Measurements from ENCODE around the gene TBCC.
A peak's percentile ranks its signal among the peaks of the same experiment; 100 is the strongest.

TBCC gene

DNA sequence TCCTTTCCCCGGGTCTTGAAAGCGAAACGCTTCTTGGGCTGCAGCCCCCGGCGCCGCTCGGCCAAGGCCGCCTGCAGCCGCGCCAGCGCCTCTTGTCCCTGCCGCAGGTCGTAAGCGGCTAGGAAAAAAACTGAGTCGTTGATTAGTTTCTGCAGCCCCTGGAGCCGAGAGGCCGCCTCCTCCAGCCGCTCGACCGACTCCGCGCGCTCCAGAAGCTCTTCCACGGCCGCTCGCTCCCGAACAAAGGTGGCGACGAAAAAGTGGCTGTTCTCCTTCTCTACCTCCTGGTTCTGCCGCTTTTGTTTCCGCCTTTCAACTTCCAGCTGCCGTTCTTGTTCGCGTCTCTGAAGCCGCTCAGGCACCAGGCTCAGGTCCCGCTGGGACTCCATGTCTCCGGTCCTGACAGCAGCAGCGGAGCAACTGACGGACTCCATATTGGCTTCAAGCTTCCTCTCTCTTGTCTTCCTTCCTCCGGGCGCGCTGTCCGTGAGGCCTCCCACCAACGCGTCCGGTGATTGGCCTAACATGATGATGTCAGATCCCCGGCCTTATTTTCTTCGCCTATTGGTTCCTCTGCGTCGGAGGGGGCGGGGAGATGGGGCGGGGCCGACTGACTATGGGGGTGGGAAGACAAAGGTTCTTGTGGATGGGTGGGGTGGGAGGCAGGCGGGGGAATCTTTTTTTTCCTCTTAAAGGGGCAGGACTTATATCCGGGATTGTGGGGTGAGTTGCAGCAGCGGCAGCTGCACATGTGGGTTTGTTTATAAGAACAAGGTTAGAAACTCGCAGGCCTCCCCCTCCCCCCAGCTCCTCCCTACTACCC, at the start of gene TBCC:
TBCC (minus strand) TSS at position 464 of the 823 bp plus-strand sequence; CDS start at position 434, 30 bp downstream.
- DNase-seq (ENCODE audit: low read depth in 3 of 3) = peak; percentile 72 to 87 (median 84)

DNA sequence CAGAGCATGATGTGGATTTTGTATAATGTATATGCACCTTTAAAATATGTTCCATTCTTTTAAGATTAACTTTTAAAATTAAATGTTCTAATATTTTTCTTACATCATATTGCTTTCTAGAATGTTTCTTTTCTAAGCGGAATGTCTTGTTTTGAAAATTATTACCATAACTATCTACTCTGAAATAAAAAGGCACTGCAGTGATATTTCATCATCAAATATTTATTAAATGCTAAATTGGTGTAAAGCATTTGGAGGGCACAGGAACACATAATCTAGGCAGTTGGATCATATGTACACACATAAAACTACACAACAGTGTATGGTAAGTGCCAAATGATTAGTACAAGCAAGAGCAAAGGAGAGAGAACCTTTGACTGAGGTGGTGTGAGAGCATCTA, 49.7 kb upstream of the TBCC start:
- no peak for DNase-seq (ENCODE audit: low read depth in 3 of 3)

DNA sequence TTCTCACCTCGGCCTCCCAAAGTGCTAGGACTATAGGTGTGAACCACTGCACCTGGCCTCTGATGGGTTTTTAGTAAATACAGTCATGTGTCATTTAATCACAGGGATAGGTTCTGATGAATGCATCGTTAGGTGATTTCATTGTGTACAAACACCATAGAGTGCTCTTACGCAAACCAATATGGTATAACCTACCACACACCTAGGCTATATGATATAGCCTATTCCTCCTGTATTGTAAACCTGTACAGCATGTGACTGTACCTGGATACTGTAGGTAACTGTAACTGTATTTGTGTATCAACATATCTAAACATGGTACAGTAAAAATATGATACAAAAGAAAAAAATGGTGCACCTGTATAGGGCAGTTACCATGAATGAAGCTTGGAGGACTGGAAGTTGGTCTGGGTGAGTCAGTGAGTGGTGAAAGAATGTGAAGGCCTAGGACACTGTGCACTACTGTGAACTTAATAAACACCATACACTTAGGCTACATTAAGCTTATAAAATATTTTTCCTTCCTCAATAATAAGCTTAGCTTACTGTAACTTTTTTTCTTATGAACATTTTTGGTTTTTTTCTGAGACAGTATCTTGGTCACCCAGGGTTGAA, 45.9 kb upstream of the TBCC start:
- DNase-seq (ENCODE audit: low read depth in 3 of 3) = no peak

DNA sequence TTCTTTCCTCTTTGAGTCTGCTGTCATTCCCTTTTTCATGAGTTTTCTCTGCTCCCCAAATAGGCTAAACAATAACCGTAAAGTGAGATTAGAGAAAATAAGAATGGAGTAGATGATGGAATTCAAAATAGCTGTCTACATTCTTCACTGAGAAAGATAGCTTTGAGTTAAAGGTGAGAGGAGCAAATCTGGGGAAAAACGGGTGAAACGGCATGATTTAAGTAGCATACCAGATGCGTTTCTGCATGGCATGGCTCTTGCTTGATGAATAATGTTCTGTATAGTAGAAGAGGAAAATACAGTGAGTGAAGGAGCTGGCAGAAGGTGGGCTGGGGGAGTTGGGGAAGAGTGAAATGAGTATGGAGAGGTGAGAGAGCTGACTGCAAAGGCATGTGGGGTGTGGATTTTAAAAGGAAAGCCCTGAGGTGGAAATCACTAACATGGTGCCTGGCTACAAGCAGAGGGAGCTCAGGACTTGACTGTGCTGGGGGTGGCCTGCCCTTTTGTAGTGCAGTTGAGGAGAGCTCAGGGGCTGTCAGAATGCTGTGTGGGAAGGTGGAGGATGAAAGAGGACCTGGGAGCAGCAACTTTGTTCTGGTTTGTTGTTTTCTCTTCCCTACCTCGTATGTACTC, 44.8 kb upstream of the TBCC start:
- DNase-seq (ENCODE audit: low read depth in 3 of 3) = no peak

DNA sequence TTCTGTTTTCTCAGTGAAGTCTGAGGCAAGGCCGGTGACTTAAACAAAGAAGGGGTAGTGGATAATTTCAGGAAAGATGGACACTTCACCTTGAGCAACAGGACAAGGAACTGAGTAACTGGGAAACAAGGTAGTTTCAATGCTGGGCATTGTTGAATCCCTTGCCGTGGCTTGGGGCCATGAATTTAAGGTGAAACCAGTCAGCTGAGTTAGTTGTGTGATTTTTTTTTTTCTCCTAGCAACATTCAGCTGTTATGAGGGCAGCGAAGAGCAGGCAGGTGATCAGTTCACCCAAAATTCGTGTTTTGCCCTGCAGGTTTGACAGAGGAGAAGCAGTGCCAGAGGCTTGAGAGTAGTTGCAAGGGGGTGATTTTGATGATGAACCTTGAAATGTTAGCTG, 42.8 kb upstream of the TBCC start:
- no peak for DNase-seq (ENCODE audit: low read depth in 3 of 3)

DNA sequence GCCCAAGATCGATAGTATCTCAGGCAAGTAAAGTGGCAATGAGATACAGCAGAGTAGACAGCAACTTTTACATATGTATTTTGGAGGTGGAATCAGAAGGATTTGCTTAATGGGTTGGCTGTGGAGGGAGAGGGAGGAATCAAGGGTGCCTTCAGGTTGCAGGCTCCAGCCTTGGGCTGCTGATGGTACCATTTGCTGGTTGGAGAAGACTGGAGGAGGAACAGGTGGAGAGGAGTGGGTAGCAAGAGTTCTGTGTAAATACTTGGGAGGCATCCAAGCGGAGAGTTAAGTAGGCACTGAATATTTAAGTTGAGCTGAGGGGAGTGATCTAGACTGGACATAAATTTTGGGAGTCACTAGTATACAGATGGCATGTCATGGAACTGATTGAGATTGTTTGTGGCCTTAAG, 41.2 kb upstream of the TBCC start:
- no peak for DNase-seq (ENCODE audit: low read depth in 3 of 3)

GRCh38 chr6:42786525-42786985, 40.7 kb upstream of the TBCC start:
- no peak for DNase-seq (ENCODE audit: low read depth in 3 of 3)

DNA sequence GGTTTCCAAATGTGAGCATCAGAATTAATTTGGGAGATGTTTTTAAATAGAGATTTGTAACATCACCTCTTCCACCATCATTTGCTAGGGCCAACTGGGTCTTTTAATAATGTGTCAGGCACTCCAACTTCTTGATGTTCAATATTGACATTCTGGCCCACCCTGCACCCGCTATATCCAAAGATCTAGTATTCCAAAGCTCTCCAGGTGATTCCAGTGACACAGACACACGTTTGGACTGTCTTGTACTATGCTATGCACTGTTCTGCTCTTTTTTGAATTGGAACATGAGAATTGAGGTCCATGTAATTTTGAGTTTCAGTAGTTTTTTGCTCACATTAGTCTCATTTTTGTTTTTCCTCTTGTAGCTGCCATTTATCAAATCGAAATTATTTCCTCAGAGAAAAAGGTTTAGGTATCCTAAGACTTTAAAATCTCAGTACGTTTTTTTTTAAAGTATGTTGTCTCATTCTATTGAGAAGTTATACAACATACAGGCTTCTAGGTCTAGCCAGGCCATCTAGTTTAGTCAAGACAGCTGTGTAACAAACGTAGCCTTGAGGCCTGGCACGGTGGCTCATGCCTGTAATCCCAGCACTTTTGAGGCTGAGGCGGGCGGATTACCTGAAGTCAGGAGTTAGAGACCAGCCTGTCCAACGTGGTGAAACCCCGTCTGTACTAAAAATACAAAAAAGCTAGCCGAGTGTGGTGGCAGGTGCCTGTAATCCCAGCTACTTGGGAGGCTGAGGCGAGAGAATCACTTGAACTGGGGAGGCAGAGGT, 39.0 kb upstream of the TBCC start:
- no peak for DNase-seq (ENCODE audit: low read depth in 3 of 3)

DNA sequence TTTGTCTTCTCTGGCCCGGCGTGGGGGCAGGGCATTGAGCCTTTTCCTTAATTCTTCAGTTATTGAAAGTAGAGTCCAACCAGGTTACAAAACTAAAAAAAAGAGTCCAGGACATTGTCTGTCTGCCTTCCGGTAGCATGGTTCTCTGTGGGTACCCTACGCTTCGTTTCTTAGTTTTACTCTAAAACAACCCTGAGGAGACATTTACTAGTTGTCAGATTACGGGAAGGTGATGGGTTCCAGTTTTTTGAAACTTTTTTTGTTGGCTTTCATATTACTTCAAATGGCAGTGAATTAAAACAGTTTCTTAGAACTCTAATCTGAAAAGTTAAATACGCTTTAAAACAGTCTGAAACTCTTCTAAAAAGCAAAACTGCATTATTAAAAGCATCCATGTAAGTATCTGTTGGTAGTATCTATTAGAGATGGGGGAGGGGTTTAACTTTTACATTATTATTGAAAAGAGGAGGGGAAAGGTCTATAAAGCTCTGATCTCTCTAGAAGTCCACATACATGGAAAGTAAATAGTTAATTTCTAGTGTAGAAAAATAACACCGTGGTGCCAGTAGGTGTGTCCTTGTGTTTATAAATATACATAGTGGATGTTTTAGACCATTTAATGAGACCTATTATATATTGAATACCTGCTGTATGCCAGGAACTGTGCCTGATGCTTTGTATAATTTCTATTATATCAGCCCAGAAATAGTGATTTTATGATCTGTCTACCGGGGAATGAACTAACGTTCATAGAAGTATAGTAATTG, 38.2 kb upstream of the TBCC start:
- no peak for DNase-seq (ENCODE audit: low read depth in 3 of 3)

GRCh38 chr6:42783177-42783875, 37.4 kb upstream of the TBCC start:
- peak; percentile 52 to 68 (median 55) for DNase-seq (ENCODE audit: low read depth in 3 of 3)

- peak; percentile 59 to 67 (median 63) for DNase-seq (ENCODE audit: low read depth in 3 of 3)
These were observed 36.8 kb upstream of the TBCC start for GRCh38 chr6:42782689-42783176.

DNA sequence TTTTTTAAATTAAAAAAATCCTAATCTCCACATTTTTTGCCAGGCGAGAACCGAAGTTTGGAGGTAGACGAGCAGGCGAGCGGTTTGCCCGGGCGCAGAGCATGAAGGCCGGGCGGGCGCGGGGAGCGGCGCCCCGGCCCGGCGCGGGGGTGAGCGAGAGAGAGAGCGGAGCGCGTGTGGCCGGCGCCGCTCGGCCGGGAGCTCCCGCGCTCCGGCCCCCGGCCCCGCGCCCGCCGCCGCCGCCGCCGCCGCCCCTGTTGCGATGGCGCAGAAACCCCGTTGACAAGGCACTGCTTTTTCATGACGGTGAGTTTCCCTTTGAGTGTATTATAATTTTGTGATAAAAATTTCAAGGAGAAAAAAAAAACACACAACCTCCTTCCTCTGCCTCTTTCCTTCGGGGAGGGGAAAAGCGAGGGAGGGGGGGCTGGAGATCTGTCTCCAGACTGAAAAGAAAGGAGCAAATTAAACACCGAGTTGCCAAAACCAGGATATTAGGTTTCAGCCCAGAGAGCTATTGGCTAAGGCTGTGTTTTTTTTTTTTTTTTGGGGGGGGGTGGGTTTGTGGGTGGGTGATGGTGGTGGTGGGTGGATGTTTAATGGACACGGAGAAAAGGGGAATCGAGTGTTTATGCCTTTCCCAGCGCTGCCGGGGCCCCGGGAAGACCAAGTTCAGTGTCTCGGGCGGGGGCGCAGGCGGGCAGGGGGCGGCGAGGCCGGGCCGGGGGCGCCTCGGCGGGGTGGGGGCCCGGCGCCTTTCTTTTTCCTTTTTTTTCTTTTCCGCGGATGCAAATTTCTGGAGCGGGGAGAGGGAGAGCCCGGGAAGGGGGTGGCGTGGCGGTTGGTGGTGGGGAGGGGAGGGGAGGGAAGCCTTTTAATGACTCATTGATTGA, 36.1 kb upstream of the TBCC start, which contains the start of gene BICRAL:
BICRAL (plus strand) TSS at position 257 of the 893 bp plus-strand sequence. CDS start 39,971 bp downstream, outside the sequence.
- DNase-seq (ENCODE audit: low read depth in 3 of 3) = peak; percentile 44 to 59 (median 49)

- DNase-seq (ENCODE audit: low read depth in 3 of 3) = no peak
These were observed 35.6 kb upstream of the TBCC start for GRCh38 chr6:42781546-42781795.

GRCh38 chr6:42779521-42779920, 33.6 kb upstream of the TBCC start:
- no peak for DNase-seq (ENCODE audit: low read depth in 3 of 3)

DNA sequence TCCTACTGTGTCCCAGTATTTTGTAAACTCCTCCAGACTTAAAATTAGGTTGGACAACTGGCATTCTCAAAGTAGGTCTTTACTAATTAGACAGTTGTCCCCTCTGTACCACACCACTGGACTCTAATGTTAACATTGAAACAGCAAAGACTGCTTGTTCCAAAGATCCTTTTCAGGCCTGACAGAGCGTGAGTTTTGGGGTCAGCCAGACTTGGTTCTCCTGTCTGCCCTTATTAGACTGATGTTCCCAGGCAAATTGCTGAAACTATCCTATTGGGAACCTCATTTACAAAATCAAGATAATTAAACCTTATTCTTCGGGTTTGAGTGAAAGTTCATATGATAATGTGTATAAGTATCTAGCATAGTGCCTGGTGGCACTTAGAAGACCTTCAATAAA, 32.2 kb upstream of the TBCC start:
- DNase-seq (ENCODE audit: low read depth in 3 of 3) = no peak

- no peak for DNase-seq (ENCODE audit: low read depth in 3 of 3)
These were observed 31.4 kb upstream of the TBCC start for GRCh38 chr6:42777126-42777822.

DNA sequence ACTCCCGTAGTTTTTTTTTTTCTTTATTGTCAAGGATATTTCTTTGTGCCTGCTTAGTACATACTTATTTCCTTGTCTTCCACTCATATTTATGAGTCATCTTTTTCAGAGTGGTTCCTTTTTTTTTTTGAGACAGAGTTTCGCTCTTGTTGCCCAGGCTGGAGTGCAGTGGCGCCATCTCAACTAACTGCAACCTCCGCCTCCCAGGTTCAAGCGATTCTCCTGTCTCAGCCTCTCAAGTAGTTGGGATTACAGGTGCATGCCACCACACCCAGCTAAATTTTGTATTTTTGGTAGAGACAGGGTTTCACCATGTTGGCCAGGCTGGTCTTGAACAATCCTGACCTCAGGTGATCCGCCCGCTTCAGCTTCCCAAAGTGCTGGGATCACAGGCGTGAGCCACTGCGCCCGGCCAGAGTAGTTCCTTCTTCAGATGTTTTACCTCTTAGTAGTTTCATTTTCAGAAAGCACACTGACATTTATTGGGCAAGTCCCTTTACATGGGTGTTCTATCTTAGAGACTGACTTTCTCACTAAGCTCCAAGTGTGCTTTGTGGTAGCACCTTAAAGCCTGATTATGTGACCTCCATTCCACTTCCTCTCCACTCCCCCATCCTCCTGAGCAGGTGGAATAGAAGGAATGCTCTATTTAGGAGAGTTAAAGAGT, 29.1 kb upstream of the TBCC start:
- peak in 2 of 3 experiments; percentile 10 to 29 for DNase-seq (ENCODE audit: low read depth in 3 of 3)

- no peak for DNase-seq (ENCODE audit: low read depth in 3 of 3)
These were observed 28.3 kb upstream of the TBCC start for GRCh38 chr6:42774201-42774600.
